ENCODE results near the gene ARHGAP28.

DNA sequence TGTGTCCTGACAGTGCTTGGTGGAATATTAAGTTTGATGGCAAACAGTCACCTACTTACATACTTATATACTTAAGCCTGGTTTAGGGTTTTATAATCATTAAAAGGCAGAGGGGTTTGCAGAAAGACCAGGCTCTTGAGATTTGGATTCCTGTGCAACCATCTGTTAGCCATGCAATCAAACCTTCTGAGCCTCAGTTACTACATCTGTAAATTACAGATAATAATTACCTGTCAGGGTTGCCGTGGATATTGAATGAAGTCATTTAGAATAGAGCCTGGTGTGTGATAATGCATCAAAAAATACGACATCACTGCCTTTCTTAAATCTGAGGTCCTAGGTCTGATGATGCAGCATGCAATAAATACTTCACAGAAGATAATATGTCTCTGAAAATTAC is 152.9 kb downstream of the ARHGAP28 start:
- TF ChIP-seq, protein P1, sequence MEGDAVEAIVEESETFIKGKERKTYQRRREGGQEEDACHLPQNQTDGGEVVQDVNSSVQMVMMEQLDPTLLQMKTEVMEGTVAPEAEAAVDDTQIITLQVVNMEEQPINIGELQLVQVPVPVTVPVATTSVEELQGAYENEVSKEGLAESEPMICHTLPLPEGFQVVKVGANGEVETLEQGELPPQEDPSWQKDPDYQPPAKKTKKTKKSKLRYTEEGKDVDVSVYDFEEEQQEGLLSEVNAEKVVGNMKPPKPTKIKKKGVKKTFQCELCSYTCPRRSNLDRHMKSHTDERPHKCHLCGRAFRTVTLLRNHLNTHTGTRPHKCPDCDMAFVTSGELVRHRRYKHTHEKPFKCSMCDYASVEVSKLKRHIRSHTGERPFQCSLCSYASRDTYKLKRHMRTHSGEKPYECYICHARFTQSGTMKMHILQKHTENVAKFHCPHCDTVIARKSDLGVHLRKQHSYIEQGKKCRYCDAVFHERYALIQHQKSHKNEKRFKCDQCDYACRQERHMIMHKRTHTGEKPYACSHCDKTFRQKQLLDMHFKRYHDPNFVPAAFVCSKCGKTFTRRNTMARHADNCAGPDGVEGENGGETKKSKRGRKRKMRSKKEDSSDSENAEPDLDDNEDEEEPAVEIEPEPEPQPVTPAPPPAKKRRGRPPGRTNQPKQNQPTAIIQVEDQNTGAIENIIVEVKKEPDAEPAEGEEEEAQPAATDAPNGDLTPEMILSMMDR (IDR thresholded peaks at IDR 0.05), result no peak
- no peak for TF ChIP-seq POLR2A (IDR thresholded peaks at IDR 0.05)
